GM21723 (cell line): ENCODE results near the gene MUC5AC.
"Not testable (repeated sequence)": the region's sequence is repeated elsewhere in the genome, so short reads cannot be mapped to it uniquely, and the experiment has no call there.

ENCODE experiments used
- ATAC-seq: cut with Tn5 transposase; IDR thresholded peaks from one replicate; pipeline ENCODE4 v1.9.1; 2021; ENCODE audit warnings: mild to moderate bottlenecking, moderate library complexity; ENCODE audit not compliant: unreplicated experiment

Gene MUC5AC, protein sequence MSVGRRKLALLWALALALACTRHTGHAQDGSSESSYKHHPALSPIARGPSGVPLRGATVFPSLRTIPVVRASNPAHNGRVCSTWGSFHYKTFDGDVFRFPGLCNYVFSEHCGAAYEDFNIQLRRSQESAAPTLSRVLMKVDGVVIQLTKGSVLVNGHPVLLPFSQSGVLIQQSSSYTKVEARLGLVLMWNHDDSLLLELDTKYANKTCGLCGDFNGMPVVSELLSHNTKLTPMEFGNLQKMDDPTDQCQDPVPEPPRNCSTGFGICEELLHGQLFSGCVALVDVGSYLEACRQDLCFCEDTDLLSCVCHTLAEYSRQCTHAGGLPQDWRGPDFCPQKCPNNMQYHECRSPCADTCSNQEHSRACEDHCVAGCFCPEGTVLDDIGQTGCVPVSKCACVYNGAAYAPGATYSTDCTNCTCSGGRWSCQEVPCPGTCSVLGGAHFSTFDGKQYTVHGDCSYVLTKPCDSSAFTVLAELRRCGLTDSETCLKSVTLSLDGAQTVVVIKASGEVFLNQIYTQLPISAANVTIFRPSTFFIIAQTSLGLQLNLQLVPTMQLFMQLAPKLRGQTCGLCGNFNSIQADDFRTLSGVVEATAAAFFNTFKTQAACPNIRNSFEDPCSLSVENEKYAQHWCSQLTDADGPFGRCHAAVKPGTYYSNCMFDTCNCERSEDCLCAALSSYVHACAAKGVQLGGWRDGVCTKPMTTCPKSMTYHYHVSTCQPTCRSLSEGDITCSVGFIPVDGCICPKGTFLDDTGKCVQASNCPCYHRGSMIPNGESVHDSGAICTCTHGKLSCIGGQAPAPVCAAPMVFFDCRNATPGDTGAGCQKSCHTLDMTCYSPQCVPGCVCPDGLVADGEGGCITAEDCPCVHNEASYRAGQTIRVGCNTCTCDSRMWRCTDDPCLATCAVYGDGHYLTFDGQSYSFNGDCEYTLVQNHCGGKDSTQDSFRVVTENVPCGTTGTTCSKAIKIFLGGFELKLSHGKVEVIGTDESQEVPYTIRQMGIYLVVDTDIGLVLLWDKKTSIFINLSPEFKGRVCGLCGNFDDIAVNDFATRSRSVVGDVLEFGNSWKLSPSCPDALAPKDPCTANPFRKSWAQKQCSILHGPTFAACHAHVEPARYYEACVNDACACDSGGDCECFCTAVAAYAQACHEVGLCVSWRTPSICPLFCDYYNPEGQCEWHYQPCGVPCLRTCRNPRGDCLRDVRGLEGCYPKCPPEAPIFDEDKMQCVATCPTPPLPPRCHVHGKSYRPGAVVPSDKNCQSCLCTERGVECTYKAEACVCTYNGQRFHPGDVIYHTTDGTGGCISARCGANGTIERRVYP (N-terminal part only)

DNA sequence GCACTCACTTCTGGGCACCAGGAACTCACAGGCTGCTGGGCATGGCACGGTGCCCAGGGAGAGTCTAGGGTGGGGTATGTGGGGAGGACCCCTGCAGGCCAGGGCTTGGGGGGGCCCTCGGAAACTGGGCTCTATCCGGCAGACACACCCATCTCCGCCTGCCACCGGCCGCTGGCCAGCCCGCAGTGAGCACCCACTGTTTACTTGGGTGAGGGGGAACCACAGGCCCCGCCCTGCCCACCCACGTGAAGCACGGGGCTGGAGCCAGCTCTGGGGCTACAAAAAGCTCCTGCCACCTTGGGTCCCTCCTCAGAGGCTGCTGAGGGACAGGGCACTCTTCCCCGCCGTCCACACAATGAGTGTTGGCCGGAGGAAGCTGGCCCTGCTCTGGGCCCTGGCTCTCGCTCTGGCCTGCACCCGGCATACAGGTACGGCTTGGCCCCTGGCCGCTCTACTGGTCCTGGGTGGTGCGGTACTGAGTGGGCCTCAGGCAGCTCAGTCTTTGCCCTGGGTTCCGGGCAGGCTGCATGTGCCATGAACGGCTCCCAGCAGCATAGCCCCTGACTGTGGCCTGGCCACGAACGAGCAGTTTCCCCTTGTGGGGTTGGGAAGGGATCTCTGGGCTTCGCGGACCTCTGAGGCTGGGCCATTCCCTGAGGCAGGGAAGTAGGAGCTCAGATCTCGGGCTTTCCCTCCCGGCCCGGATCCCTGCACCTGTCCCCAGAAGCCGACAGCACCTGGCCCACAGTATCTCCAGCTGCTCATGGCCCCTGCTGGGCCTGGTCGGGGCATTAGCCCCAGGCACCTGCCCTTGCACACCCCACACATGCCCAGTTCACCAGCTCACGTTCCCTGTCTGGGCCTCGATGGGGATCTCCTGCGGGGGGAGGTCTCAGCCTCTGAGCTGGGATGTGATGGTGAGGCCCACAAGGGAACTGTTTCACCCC lies at the start of gene MUC5AC:
Gene MUC5AC, plus strand, starts transcription at position 309 of the 947 bp plus-strand sequence. Its CDS starts 47 bp downstream, at position 356.
- no peak for ATAC-seq

DNA sequence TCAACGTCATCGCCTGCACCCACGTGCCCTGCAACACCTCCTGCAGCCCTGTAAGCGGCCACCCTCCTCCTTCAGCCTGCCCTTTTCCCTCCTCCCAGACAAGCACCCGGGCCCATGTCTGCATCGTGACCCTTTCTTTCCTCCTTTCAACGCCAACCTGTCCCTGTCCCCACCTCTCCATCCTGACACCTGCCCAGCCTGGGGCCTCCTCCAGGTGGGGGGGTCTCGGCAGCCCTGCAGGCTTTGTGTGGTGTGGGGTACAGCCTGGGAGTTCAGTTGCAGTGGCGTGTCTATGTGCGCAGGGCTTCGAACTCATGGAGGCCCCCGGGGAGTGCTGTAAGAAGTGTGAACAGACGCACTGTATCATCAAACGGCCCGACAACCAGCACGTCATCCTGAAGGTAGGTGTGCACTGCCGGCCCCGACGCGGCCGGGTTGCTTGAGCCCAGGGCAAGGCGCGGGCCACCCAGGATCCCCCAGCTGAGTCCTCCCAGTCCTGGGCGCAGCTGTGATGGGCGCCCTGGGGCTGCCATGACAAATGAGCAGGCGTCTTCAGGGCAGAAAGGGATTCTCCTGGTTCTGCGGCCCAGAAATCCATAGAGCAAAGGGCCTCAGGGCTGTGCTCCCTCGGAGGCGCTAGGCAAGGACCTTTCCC lies 49.4 kb upstream of the MUC5AC start:
- no peak for ATAC-seq

DNA sequence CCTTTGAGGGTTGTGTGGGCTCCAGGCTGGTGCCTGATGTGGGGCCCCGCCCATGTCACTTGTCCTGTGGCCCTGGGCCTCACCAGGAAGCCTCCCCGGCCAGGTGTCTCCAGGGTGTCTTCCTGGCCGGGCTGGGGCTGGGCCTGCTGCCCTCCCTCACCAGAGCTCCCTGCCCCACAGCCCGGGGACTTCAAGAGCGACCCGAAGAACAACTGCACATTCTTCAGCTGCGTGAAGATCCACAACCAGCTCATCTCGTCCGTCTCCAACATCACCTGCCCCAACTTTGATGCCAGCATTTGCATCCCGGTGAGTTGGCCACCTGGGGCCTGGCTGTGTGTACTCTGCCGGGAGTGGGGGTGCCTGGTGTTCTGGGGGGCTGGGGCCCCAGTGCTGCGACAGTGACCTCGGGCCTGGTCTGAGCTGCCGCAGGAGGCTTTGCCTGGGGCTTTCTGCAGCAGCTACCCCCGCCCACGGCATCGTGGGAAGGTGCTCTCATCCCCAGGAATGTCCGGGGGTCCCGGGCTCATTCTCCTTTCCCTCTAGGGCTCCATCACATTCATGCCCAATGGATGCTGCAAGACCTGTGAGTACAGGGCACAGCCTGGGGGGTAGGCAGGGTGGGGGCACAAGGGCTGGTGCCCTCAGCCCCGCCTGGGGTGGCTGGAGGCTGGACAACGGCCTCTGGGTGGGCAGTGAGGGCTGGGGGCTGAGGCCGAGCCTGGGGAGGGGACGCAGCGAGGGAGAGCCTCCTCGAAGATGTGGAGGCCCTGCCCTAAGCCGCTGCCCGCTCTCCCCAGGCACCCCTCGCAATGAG lies 48.4 kb upstream of the MUC5AC start:
- no peak for ATAC-seq

DNA sequence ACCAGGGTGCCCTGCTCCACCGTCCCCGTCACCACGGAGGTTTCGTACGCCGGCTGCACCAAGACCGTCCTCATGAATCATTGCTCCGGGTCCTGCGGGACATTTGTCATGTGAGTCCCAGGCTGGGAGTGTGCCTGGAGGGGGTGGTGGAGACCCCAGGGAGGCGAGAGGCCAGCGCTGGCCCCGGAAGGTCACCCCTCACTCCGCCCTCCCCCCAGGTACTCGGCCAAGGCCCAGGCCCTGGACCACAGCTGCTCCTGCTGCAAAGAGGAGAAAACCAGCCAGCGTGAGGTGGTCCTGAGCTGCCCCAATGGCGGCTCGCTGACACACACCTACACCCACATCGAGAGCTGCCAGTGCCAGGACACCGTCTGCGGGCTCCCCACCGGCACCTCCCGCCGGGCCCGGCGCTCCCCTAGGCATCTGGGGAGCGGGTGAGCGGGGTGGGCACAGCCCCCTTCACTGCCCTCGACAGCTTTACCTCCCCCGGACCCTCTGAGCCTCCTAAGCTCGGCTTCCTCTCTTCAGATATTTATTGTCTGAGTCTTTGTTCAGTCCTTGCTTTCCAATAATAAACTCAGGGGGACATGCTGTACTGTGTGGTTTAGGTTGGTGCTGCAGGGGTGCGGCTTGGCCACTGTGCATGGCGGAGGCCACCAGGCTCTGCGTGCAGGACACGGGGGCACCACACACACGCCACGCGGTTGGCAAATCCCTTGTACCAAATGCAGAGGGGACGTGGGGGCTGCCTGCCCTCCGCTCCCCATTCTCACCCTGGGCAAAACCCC lies 47.6 kb upstream of the MUC5AC start:
- no peak for ATAC-seq

DNA sequence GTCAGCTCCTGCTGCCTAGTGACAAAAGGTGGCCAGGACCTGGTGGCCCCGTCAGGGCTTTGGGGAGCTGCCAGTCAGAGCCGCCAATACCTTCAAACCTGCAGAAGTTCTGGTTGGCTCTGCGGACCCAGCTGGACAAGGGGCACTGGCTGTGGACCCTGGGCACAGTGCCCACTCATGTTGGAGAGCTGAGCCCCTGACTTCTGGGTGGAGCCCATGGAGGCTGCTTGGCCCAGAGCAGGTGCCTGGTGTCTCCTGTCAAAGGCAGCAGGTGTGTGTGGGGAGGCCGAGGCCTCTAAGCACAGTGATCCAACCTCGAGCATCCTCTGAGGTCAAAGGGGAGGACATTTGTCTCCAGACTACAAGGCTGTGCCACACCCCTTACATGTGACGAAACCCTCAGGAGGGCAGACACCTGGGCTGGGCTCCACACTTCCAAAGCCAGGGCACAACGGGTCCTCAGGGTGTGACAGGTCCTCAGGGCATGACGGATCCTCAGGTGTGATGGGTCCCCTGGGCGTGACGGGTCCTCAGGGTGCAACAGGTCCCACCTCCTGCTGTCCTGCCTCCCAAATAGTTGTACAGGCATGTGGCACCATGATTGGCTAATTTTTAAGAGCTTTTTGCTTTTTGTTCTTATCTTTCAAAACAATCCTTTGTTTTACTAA lies 46.1 kb upstream of the MUC5AC start:
- ATAC-seq = no peak

DNA sequence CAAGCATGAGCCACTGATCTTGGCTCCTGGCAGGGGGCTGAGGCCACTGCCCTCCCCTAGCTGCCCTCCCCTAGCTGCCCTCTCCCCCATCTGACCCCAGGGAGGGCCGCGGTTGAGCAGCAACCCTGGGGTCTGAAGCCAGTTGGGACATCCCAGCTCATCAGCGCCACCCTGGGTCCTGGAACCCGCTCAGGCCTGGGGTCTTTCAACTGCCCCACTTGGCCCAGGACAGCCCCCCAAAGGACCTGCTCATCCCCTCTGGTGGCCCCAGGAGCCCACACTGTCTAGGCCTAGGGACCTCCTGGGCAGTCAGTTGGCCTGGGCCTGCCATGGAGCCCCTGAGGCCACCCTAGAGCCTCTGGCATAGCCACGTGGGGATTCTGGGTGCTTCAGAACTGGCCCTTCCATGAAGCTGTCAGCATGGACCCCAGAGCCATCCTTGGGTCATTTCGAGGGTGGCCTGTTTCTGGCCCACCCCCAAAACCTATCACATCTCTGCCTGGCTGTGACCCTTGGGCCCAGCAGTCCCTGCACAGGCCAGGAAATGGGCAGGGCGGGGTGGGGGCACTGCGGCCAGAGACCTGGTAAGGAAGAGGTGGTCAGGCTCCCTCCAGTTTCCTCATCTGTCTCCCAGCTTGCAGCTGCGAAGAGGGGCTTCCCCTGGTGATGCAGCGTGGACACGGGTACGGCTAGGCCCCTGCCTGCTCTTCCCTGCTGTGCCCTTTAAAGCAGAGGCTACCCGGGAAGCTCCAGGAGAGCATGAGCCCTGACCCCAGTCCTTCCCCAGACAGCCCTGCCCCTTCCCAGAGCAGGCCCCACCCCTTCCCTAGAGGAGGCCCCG lies 45.2 kb upstream of the MUC5AC start:
- no peak for ATAC-seq

DNA sequence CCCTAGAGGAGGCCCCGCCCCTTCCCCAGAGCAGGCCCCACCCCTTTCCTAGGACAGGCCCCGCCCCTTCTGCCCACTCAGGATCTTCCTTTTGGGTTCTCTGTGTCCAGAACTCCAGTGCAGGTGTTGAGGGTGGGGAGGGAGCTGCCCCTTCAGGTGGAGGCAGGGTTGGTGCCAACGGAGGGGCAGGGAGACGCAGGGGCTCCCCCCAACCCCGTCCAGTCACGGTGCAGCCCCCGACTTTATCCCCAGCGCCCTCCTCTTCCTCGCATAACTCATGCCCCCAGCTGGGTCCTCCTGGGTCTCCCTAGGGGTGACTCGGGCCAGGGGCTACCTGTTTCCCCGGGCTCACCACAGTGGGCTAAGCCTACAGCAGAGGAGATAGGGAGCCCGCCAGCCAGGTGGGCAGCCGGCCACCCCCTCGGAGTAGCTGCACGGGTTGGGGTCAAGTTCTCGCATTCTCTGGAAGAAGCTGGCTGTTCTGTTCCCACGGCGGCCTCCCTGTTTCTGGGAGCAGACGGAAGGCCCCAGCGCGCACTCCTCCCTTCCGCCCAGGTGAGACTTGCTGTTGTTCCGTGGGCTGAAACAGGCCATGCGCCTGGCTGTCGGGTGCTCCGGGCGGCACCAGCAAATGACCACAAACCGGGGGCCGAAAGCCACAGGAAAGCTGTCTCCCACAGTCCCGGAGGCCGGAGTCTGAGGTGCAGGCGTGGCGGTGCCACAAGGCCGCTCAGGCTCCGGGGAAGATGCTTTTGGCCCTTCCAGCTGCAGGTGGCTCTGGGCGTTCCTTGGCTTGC lies 44.1 kb upstream of the MUC5AC start:
- no peak for ATAC-seq

DNA sequence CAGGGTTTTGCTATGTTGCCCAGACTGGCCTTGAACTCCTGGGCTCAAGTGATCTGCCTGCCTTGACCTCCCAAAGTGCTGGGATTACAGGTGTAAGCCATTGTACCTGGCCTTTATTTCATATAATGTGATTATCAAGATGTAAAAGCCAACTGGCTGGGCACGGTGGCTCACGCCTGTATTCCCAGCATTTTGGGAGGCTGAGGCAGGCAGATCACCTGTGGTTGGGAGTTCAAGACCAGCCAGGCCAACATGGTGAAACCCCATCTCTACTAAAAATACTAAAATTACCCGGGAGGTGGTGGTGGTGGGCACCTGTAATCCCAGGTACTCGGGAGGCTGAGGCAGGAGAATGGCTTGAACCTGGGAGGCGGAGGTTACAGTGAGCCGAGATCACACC lies 42.5 kb upstream of the MUC5AC start:
- not testable (repeated sequence) for ATAC-seq

DNA sequence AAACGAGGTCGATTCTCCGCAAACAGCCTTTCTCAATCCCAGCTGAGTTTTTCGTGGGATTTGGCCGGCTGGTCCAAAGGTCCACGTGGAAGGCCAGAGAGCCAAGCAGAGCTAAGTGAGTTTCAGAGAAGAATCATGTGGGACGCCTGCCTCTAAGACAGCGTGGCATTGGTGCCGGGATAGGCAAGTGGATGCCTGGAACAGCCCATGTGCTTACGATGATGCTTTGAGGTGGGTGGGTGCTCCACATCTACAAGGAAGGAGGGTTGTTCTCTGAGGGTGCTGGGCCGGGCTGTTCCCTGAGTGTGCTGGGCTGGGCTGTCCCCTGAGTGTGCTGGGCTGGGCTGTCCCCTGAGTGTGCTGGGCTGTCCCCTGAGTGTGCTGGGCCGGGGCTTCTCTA lies 41.6 kb upstream of the MUC5AC start:
- no peak for ATAC-seq

DNA sequence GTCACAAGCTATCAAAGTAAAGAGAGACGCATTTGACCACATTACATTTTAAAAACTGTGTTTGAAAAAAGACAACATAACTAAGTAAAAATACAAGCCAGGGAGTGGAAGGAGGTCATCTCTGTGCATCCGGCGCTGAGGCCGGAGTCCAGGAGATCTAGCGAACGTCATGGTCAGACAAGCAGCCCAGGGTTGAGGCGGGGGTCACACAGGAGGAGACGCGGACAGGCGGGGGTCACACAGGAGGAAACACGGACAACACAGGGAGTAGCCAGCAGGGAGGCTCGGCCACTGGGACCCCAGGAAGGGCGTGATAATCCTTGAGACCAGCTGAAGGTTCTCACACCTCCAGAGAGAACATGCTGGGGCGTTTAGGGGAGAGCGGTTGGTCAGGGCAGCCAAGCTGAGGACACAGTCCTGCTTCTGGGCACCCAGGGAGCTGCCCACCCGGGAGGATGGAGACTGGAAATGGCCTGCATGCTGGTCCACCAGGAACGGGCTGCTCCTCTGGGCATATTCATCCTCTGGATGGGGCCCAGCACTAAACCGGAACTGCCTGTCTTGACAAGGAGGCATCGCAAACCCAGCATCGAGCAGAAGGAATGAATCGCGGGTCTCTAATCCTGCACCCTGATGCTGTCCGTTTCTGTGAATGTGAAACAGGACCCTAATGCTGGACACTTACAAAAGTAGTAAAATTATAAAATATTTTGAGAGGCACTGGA lies 40.9 kb upstream of the MUC5AC start:
- no peak for ATAC-seq

DNA sequence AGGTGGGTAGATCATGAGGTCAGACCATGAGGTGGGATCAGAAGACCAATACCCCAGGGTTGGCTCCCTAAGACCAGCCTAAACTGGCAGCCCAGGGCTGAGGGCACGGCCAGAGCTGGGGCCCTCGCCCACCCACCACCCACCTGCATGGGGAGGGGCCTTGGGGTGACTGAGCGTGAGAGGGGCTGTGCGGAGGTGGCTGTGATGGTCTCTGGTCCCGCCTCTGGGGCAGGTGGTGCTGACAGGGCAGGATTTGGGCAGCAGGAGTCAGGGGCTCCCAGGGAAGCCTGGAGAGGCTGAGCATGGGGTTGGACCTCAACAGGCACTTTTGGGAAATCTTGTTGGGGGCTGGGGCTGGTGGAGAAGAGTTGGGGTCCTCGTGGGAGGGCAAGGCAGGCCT lies 39.8 kb upstream of the MUC5AC start:
- ATAC-seq = no peak

DNA sequence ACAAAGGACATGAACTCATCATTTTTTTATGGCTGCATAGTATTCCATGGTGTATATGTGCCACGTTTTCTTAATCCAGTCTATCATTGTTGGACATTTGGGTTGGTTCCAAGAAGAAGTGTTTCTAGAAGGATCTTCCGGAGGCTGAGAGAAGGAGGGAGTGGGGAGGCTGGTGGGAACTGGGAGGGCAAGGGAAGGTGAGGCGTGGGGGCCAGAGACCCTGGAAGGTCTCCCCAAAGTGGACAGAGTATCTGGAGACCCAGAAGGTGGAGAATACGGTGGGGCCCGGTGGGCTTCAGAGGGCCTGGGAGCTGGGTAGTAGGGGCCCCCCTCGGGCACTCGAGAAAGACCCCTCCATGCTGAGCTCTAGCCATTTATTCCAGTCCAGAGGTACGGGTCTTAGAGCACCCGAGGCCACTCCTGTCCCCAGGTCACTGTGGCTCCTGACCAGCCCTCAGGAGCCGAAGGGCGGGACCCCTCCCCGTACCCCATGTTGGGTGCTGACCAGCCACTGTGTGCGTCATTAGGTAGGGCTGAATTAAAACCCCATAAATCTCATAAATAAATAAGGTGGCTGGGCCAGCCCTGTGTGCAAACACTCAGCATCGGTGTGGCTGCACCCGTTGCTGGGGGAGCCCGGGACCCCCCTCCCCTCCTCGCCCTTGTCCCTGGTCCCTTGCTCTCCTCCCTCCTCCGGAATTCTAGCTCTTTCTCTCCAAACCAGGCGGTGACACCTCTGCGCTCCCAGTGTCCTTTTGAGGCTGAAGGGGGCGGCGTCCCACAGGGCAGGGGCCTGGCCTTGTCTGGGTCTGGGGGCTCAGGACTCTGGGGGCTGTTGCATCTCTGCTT lies 38.8 kb upstream of the MUC5AC start:
- ATAC-seq = no peak

DNA sequence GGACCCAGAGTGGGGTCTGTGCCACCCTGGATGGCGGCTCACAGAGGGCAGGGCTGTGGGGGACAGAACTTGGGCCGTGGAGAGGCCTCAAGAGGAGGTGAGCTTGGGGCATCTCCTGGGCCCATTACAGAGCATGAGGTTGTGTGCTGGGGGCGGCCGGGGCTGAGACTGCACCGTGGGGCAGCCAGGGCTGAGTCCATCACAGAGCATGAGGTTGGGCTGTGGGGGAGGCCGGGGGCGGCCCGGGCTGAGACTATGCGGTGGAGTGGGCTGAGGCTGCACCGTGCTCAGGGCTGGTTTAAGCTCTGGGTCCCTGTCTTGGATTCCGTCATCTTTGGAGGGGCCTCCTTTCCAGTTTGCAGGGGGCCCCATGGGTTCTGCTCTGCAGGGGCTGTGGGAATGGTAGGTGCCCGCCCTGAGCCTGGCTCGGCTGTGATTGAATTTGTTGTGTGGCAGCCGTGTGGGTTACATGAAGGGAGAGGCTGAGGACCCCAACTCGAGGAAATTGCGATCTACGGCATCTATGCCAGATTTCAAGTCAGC lies 38.1 kb upstream of the MUC5AC start:
- ATAC-seq = no peak
